Colon (tissue), 2 donors: ENCODE data around the gene PNRC1.
"Not testable (repeated sequence)": the region's sequence is repeated elsewhere in the genome, so short reads cannot be mapped to it uniquely, and the experiment has no call there.

Source experiments
- FAIRE-seq: peaks from 2 replicates; lab custom pipeline; 2012; peaks lifted over from hg19 to GRCh38; lab: Jason Lieb, UNC
- donor health status: control.
- donor health status: control.

The PNRC1 gene

GRCh38 chr6:89111933-89112332 is 31.4 kb downstream of the PNRC1 start:
- no peak for FAIRE-seq

- FAIRE-seq = no peak
Observed at GRCh38 chr6:89116702-89117101, 36.2 kb downstream of the PNRC1 start.

GRCh38 chr6:89117211-89118108 is 36.9 kb downstream of the PNRC1 start, which contains the start of gene SRSF12:
Gene SRSF12 (minus strand): TSS chr6:89118071. CDS start chr6:89117887, 184 bp downstream.
- FAIRE-seq = no peak

GRCh38 chr6:89118931-89119330 is 38.4 kb downstream of the PNRC1 start:
- FAIRE-seq = no peak

- FAIRE-seq = no peak
Observed at GRCh38 chr6:89120371-89120770, 39.8 kb downstream of the PNRC1 start.

- FAIRE-seq = peak; percentile 73
Observed at GRCh38 chr6:89121934-89122333, 41.4 kb downstream of the PNRC1 start.

GRCh38 chr6:89122625-89123024 is 42.1 kb downstream of the PNRC1 start:
- FAIRE-seq = peak; percentile 87

GRCh38 chr6:89128256-89128671 is 47.7 kb downstream of the PNRC1 start:
- FAIRE-seq = not testable (repeated sequence)

GRCh38 chr6:89131599-89131998 is 51.0 kb downstream of the PNRC1 start:
- no peak for FAIRE-seq

GRCh38 chr6:89132057-89132456 is 51.5 kb downstream of the PNRC1 start:
- no peak for FAIRE-seq

GRCh38 chr6:89133981-89134380 is 53.4 kb downstream of the PNRC1 start:
- no peak for FAIRE-seq

- no peak for FAIRE-seq
Observed at GRCh38 chr6:89134723-89135122, 54.2 kb downstream of the PNRC1 start.
